Measurements from ENCODE around the gene NFASC.

DNA sequence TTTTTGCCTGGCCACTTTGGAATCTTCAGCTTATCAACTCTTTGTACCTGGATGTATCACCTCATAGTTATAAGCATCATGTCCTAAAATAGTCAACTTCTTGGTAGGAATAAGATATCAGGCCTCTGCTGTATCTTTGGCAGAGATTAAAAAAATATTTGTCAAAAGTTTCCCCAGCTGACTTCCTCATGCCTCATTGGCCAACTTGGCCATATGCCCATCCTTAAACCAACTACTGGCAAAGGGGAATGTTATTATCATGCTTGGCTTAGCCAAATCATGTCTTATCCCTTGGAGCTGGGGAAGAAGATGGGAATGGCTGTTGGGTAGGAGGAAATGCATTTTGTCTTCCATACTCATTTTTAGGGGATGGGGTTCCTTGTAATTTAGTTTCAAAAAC lies 23.4 kb downstream of the NFASC start:
- TF ChIP-seq EZH2 (IDR thresholded peaks at IDR 0.05; ENCODE audit: insufficient read depth, poor library complexity, severe bottlenecking), result no peak
- TF ChIP-seq EZH2phosphoT487 (IDR thresholded peaks at IDR 0.05; ENCODE audit: insufficient read depth, low read depth), result no peak

All from GM23248 (cell line).